ENCODE measurements around the gene CES2.

The CES2 gene

GRCh38 chr16:66918355-66918754 is 17.0 kb upstream of the CES2 start:
- no peaks in the 10 kb centered on the region for H3K9me3 ChIP-seq (ENCODE audit: control insufficient read depth in 1 of 2, low read length in 2 of 2)
- H3K4me3 ChIP-seq (ENCODE audit: low read depth in 1 of 2, low read length in 2 of 2), result no peak overlapping the region
- H3K27me3 ChIP-seq (ENCODE audit: control insufficient read depth in 1 of 2, insufficient read depth in 2 of 2, low read length in 2 of 2), result no peaks in the 10 kb centered on the region
- H3K27ac ChIP-seq (ENCODE audit: low read depth, low read length), result peak overlapping the region; percentile 15
- peaks cover 18 to 23% of the 10 kb centered on the region in 2 donors for H3K4me1 ChIP-seq (ENCODE audit: control insufficient read depth in 1 of 2, insufficient read depth in 2 of 2, low read length in 2 of 2)
- no peak overlapping the region for H3K9ac ChIP-seq (ENCODE audit: low read depth in 1 of 2, low read length in 2 of 2)
- no peaks in the 10 kb centered on the region for H3K36me3 ChIP-seq (ENCODE audit: control insufficient read depth in 1 of 2, insufficient read depth in 2 of 2, low read length in 2 of 2)

DNA sequence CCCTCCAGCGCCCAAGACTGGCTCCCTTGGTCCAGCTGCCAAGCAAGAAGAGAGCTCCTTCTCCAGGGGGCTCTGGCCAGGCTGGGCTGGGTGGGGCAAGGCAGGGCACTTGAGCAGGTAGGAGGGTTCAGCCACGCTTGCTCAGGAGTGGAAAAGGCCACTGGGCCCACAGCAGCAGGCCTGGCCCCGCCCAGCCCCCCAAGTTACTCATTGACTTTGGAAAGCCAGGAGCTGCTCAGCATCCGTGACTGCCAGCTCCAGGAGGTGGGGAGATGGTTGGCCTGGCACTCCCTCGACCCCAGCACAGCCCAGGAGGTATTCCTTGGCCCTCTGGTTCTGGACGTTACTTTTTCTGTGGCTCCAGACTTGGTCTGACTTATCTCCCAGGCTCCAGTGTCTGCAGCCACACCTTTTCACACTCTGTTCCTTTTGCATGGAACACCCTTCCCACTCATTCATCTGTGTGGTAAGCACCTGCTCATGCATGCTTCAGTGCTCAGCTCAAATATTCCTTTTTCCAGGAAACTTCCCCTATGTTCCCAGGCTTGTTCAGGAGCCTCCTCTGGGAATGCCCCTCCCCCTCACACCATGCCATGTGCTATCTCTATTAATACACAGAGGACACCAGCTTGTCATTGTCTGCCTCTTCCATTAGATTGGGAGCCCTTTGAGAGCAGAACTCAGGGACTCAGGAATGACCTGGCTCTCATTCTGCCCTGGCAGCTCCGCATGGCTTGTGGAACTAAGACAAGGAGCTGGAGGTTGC is 16.3 kb upstream of the CES2 start, which contains the start of gene CDH16:
Gene CDH16 (minus strand): TSS at position 83 of the 766 bp plus-strand sequence. CDS start 820 bp downstream, outside the sequence.
- Histone ChIP-seq H3K27ac (ENCODE audit: low read depth, low read length) (peak within 1 kb of the TSS; percentile 23), H3K4me1 (ENCODE audit: control insufficient read depth in 1 of 2, insufficient read depth in 2 of 2, low read length in 2 of 2) (peaks cover 18 to 28% of the 10 kb centered on the region in 2 donors), H3K27me3 (ENCODE audit: control insufficient read depth in 1 of 2, insufficient read depth in 2 of 2, low read length in 2 of 2) (peaks cover under 1 to 2% of the 10 kb centered on the region in 2 donors), H3K4me3 (ENCODE audit: low read depth in 1 of 2, low read length in 2 of 2) (no peak within 1 kb of the TSS), H3K9ac (ENCODE audit: low read depth in 1 of 2, low read length in 2 of 2) (no peak within 1 kb of the TSS), H3K9me3 (ENCODE audit: control insufficient read depth in 1 of 2, low read length in 2 of 2) (no peaks in the 10 kb centered on the region), H3K36me3 (ENCODE audit: control insufficient read depth in 1 of 2, insufficient read depth in 2 of 2, low read length in 2 of 2) (no peaks in the 10 kb centered on the region)

DNA sequence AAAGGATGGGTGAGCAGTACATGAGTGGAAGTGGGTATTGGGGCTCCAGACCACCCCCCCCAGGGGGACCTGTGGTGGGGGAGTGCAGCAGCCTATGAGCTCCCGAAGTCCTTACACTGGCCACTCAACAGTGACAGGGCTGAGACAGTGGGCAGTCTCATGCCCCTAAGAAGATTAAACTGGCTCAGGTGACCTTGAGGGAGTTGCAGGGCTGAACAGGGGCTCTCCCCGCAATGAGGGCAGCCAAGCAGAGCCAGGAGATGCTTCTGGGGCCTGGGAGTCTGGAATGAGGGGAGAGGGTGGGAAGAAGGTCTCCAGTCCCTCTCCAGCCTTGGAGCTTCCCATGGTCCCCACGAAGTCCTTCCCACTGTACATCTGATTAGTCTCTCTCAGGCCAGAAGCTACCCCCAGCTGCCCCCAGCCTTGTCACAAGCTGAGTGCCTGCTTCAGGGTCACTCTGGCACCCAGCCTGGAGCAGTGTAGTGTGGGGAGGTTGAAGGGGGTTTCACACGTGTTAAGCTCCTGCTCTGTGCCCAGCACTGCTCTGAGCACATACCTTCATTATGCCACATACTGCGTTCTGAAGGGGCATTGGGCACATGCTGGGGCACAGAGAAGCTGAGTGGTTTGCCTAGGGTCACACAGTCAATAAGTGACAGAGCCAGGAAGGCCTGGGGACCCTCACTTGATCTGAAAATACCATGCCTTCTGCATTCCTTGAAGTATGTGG is 15.6 kb upstream of the CES2 start:
- H3K9me3 ChIP-seq (ENCODE audit: control insufficient read depth in 1 of 2, low read length in 2 of 2), result no peaks in the 10 kb centered on the region
- peak overlapping the region; percentile 23 for H3K27ac ChIP-seq (ENCODE audit: low read depth, low read length)
- H3K27me3 ChIP-seq (ENCODE audit: control insufficient read depth in 1 of 2, insufficient read depth in 2 of 2, low read length in 2 of 2), result peaks cover 4 to 5% of the 10 kb centered on the region in 2 donors
- peaks cover 18 to 33% of the 10 kb centered on the region in 2 donors for H3K4me1 ChIP-seq (ENCODE audit: control insufficient read depth in 1 of 2, insufficient read depth in 2 of 2, low read length in 2 of 2)
- H3K36me3 ChIP-seq (ENCODE audit: control insufficient read depth in 1 of 2, insufficient read depth in 2 of 2, low read length in 2 of 2), result no peaks in the 10 kb centered on the region
- H3K9ac ChIP-seq (ENCODE audit: low read depth in 1 of 2, low read length in 2 of 2), result no peak overlapping the region
- H3K4me3 ChIP-seq (ENCODE audit: low read depth in 1 of 2, low read length in 2 of 2), result no peak overlapping the region

GRCh38 chr16:66920299-66920590 is 15.1 kb upstream of the CES2 start:
- no peak overlapping the region for H3K9ac ChIP-seq (ENCODE audit: low read depth in 1 of 2, low read length in 2 of 2)
- peaks cover 18 to 35% of the 10 kb centered on the region in 2 donors for H3K4me1 ChIP-seq (ENCODE audit: control insufficient read depth in 1 of 2, insufficient read depth in 2 of 2, low read length in 2 of 2)
- no peaks in the 10 kb centered on the region for H3K36me3 ChIP-seq (ENCODE audit: control insufficient read depth in 1 of 2, insufficient read depth in 2 of 2, low read length in 2 of 2)
- H3K9me3 ChIP-seq (ENCODE audit: control insufficient read depth in 1 of 2, low read length in 2 of 2), result no peaks in the 10 kb centered on the region
- no peak overlapping the region for H3K4me3 ChIP-seq (ENCODE audit: low read depth in 1 of 2, low read length in 2 of 2)
- H3K27ac ChIP-seq (ENCODE audit: low read depth, low read length), result no peak overlapping the region
- H3K27me3 ChIP-seq (ENCODE audit: control insufficient read depth in 1 of 2, insufficient read depth in 2 of 2, low read length in 2 of 2), result peaks cover 4 to 5% of the 10 kb centered on the region in 2 donors

- Histone ChIP-seq H3K4me3 (ENCODE audit: low read depth in 1 of 2, low read length in 2 of 2) (no peak overlapping the region), H3K27ac (ENCODE audit: low read depth, low read length) (no peak overlapping the region), H3K27me3 (ENCODE audit: control insufficient read depth in 1 of 2, insufficient read depth in 2 of 2, low read length in 2 of 2) (peaks cover 4 to 5% of the 10 kb centered on the region in 2 donors), H3K9me3 (ENCODE audit: control insufficient read depth in 1 of 2, low read length in 2 of 2) (no peaks in the 10 kb centered on the region), H3K36me3 (ENCODE audit: control insufficient read depth in 1 of 2, insufficient read depth in 2 of 2, low read length in 2 of 2) (no peaks in the 10 kb centered on the region), H3K4me1 (ENCODE audit: control insufficient read depth in 1 of 2, insufficient read depth in 2 of 2, low read length in 2 of 2) (peaks cover 18 to 40% of the 10 kb centered on the region in 2 donors), H3K9ac (ENCODE audit: low read depth in 1 of 2, low read length in 2 of 2) (no peak overlapping the region)
Measured at GRCh38 chr16:66920924-66921680, 14.2 kb upstream of the CES2 start.

GRCh38 chr16:66921729-66922450 is 13.4 kb upstream of the CES2 start:
- no peaks in the 10 kb centered on the region for H3K9me3 ChIP-seq (ENCODE audit: control insufficient read depth in 1 of 2, low read length in 2 of 2)
- H3K27me3 ChIP-seq (ENCODE audit: control insufficient read depth in 1 of 2, insufficient read depth in 2 of 2, low read length in 2 of 2), result peaks cover 4 to 5% of the 10 kb centered on the region in 2 donors
- no peak overlapping the region for H3K27ac ChIP-seq (ENCODE audit: low read depth, low read length)
- H3K4me3 ChIP-seq (ENCODE audit: low read depth in 1 of 2, low read length in 2 of 2), result no peak overlapping the region
- H3K36me3 ChIP-seq (ENCODE audit: control insufficient read depth in 1 of 2, insufficient read depth in 2 of 2, low read length in 2 of 2), result no peaks in the 10 kb centered on the region
- H3K4me1 ChIP-seq (ENCODE audit: control insufficient read depth in 1 of 2, insufficient read depth in 2 of 2, low read length in 2 of 2), result peaks cover 18 to 40% of the 10 kb centered on the region in 2 donors
- H3K9ac ChIP-seq (ENCODE audit: low read depth in 1 of 2, low read length in 2 of 2), result no peak overlapping the region

- H3K36me3 ChIP-seq (ENCODE audit: control insufficient read depth in 1 of 2, insufficient read depth in 2 of 2, low read length in 2 of 2), result no peaks in the 10 kb centered on the region
- H3K4me1 ChIP-seq (ENCODE audit: control insufficient read depth in 1 of 2, insufficient read depth in 2 of 2, low read length in 2 of 2), result peaks cover 18 to 36% of the 10 kb centered on the region in 2 donors
- H3K27ac ChIP-seq (ENCODE audit: low read depth, low read length), result peak overlapping the region; percentile 10
- peak overlapping the region in 1 of 2 donors; percentile 6 for H3K9ac ChIP-seq (ENCODE audit: low read depth in 1 of 2, low read length in 2 of 2)
- H3K9me3 ChIP-seq (ENCODE audit: control insufficient read depth in 1 of 2, low read length in 2 of 2), result no peaks in the 10 kb centered on the region
- peaks cover 4 to 5% of the 10 kb centered on the region in 2 donors for H3K27me3 ChIP-seq (ENCODE audit: control insufficient read depth in 1 of 2, insufficient read depth in 2 of 2, low read length in 2 of 2)
- peak overlapping the region in 1 of 2 donors; percentile 40 for H3K4me3 ChIP-seq (ENCODE audit: low read depth in 1 of 2, low read length in 2 of 2)
Measured at GRCh38 chr16:66923247-66923731, 12.0 kb upstream of the CES2 start.

DNA sequence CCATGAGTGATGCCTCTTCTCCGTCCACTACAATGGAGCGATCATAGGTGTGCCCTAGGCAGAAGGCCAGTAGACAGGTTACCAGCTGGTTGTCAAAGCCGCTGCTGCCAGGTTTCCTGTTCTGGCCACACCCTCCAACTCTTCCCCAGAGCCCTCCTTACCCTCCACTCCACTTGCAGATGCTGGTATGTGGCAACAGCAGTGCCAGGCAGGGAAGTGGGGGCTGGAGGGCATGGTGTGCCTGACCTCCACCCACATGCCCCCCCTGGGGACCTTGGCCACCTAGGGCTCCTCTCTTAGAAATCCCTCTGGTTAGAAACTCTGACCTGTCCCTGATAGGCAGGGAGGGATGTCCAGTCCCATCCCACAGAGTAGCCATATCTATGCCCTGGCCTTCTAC is 11.4 kb upstream of the CES2 start:
- no peak overlapping the region for H3K27ac ChIP-seq (ENCODE audit: low read depth, low read length)

DNA sequence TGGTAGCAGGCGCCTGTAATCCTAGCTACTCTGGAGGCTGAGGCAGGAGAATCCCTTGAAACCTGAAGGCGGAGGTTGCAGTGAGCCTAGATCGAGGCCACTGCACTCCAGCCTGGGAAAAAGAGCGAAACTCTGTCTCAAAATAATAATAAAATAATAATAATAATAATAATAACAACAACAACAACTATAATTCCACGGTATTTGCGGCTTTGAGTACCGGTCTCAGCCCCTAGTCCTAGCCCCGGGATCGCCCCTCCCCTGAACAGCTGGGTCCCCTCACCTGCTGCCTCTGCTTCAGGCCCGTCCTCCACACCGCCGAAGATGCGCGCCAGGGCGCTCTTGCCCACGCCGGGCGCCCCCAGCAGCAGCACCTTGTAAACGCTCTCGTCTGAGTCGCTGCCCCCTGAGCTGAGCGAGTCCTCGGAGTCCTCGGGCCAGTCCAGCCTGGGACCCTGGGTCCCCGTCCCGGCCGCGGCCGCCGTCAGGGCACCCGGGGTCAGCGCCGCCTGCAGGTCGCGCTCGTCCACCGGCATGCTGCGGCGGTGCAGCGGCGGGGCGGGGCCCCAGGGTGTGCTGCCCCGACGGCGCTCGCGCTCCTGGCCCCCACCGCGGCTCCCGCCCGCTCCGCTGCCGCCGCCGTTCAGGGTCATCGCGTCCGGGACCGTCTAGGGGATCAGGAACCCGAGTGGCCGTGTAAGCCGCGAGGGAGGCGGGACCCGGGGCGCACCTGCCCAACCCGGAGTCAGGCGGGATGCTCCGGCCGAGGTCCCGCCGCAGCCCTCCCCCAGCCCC is 10.6 kb upstream of the CES2 start:
- Histone ChIP-seq H3K27ac (ENCODE audit: low read depth, low read length) (no peak overlapping the region), H3K36me3 (ENCODE audit: control insufficient read depth in 1 of 2, insufficient read depth in 2 of 2, low read length in 2 of 2) (no peaks in the 10 kb centered on the region), H3K27me3 (ENCODE audit: control insufficient read depth in 1 of 2, insufficient read depth in 2 of 2, low read length in 2 of 2) (peaks cover 4 to 5% of the 10 kb centered on the region in 2 donors), H3K9me3 (ENCODE audit: control insufficient read depth in 1 of 2, low read length in 2 of 2) (no peaks in the 10 kb centered on the region), H3K4me1 (ENCODE audit: control insufficient read depth in 1 of 2, insufficient read depth in 2 of 2, low read length in 2 of 2) (peaks cover 4 to 30% of the 10 kb centered on the region in 2 donors), H3K9ac (ENCODE audit: low read depth in 1 of 2, low read length in 2 of 2) (no peak overlapping the region), H3K4me3 (ENCODE audit: low read depth in 1 of 2, low read length in 2 of 2) (peak overlapping the region; percentile 43 to 58)

More for the DNA sequence above, 11.4 kb upstream of the CES2 start:
- no peaks in the 10 kb centered on the region for H3K9me3 ChIP-seq (ENCODE audit: control insufficient read depth in 1 of 2, low read length in 2 of 2)
- H3K4me1 ChIP-seq (ENCODE audit: control insufficient read depth in 1 of 2, insufficient read depth in 2 of 2, low read length in 2 of 2), result peaks cover 13 to 35% of the 10 kb centered on the region in 2 donors
- peak overlapping the region in 1 of 2 donors; percentile 6 for H3K9ac ChIP-seq (ENCODE audit: low read depth in 1 of 2, low read length in 2 of 2)
- peak overlapping the region in 1 of 2 donors; percentile 40 for H3K4me3 ChIP-seq (ENCODE audit: low read depth in 1 of 2, low read length in 2 of 2)
- no peaks in the 10 kb centered on the region for H3K36me3 ChIP-seq (ENCODE audit: control insufficient read depth in 1 of 2, insufficient read depth in 2 of 2, low read length in 2 of 2)
- peaks cover 4 to 5% of the 10 kb centered on the region in 2 donors for H3K27me3 ChIP-seq (ENCODE audit: control insufficient read depth in 1 of 2, insufficient read depth in 2 of 2, low read length in 2 of 2)

Measured in duodenal mucosa (tissue), 2 donors.